ENCODE data around the gene ANKRD7.
"Not testable (repeated sequence)": the region's sequence is repeated elsewhere in the genome, so short reads cannot be mapped to it uniquely, and the experiment has no call there.

The ANKRD7 gene

GRCh38 chr7:118239014-118239413, 14.5 kb downstream of the ANKRD7 start:
- no peaks in the 10 kb centered on the region for H4K20me1 ChIP-seq (ENCODE audit: low read depth, low read length)
- H3K79me2 ChIP-seq (ENCODE audit: insufficient read depth, low read length): no peaks in the 10 kb centered on the region
- no peak overlapping the region for H3K4me2 ChIP-seq (ENCODE audit: low read depth, low read length, poor library complexity, severe bottlenecking)
- no peak overlapping the region for H2AFZ ChIP-seq (ENCODE audit: low read depth, low read length, severe bottlenecking)
- no peaks in the 10 kb centered on the region for H3K27me3 ChIP-seq (ENCODE audit: low read length)
- TF ChIP-seq EZH2phosphoT487 (conservative IDR thresholded peaks at IDR 0.05; ENCODE audit: low read length) (no peak), CTCF (IDR thresholded peaks at IDR 0.05; ENCODE audit: insufficient read depth, low read length, poor library complexity, severe bottlenecking) (no peak)
- H3K9ac ChIP-seq (ENCODE audit: low read length): no peak overlapping the region
- no peak overlapping the region for H3K27ac ChIP-seq (ENCODE audit: low read depth, low read length)
- H3F3A ChIP-seq (ENCODE audit: insufficient read depth): no peaks in the 10 kb centered on the region
- no peak overlapping the region for H3K4me3 ChIP-seq (ENCODE audit: insufficient read depth, low read length, poor library complexity, severe bottlenecking)
- H3K9me3 ChIP-seq (ENCODE audit: insufficient read depth, low read length): no peaks in the 10 kb centered on the region
- H3K9me2 ChIP-seq (replicated peaks; ENCODE audit: insufficient read depth, low read length): no peaks in the 10 kb centered on the region
- H3K36me3 ChIP-seq (ENCODE audit: low read length): no peaks in the 10 kb centered on the region; the same call in 1 of the 2 replicates

- not testable (repeated sequence) for H4K20me1 ChIP-seq (ENCODE audit: low read depth, low read length); H3F3A ChIP-seq (ENCODE audit: insufficient read depth); H3K4me3 ChIP-seq (ENCODE audit: insufficient read depth, low read length, poor library complexity, severe bottlenecking); H3K36me3 ChIP-seq (ENCODE audit: low read length); H3K27me3 ChIP-seq (ENCODE audit: low read length); H3K4me2 ChIP-seq (ENCODE audit: low read depth, low read length, poor library complexity, severe bottlenecking); H3K9me3 ChIP-seq (ENCODE audit: insufficient read depth, low read length); H3K9me2 ChIP-seq (replicated peaks; ENCODE audit: insufficient read depth, low read length); H3K9ac ChIP-seq (ENCODE audit: low read length); H3K79me2 ChIP-seq (ENCODE audit: insufficient read depth, low read length); H2AFZ ChIP-seq (ENCODE audit: low read depth, low read length, severe bottlenecking); H3K27ac ChIP-seq (ENCODE audit: low read depth, low read length)
Measured at GRCh38 chr7:118240320-118240719, 15.8 kb downstream of the ANKRD7 start.

- Histone ChIP-seq H3K27ac (ENCODE audit: low read depth, low read length) (no peak overlapping the region), H3K27me3 (ENCODE audit: low read length) (no peaks in the 10 kb centered on the region), H3K4me3 (ENCODE audit: insufficient read depth, low read length, poor library complexity, severe bottlenecking) (no peak overlapping the region), H3K79me2 (ENCODE audit: insufficient read depth, low read length) (no peaks in the 10 kb centered on the region), H3K9ac (ENCODE audit: low read length) (no peak overlapping the region), H4K20me1 (ENCODE audit: low read depth, low read length) (no peaks in the 10 kb centered on the region), H3K9me3 (ENCODE audit: insufficient read depth, low read length) (no peaks in the 10 kb centered on the region), H3F3A (ENCODE audit: insufficient read depth) (no peaks in the 10 kb centered on the region), H3K4me2 (ENCODE audit: low read depth, low read length, poor library complexity, severe bottlenecking) (no peak overlapping the region), H2AFZ (ENCODE audit: low read depth, low read length, severe bottlenecking) (no peak overlapping the region), H3K9me2 (replicated peaks; ENCODE audit: insufficient read depth, low read length) (no peaks in the 10 kb centered on the region), H3K36me3 (ENCODE audit: low read length) (no peaks in the 10 kb centered on the region; the same call in 1 of the 2 replicates)
- TF ChIP-seq CTCF (IDR thresholded peaks at IDR 0.05; ENCODE audit: insufficient read depth, low read length, poor library complexity, severe bottlenecking) (no peak), EZH2phosphoT487 (conservative IDR thresholded peaks at IDR 0.05; ENCODE audit: low read length) (no peak)
Measured at GRCh38 chr7:118243695-118244094, 19.2 kb downstream of the ANKRD7 start.

- no peak for TF ChIP-seq EZH2phosphoT487 (conservative IDR thresholded peaks at IDR 0.05; ENCODE audit: low read length)
- Histone ChIP-seq H3K9me2 (replicated peaks; ENCODE audit: insufficient read depth, low read length) (no peaks in the 10 kb centered on the region), H3K36me3 (ENCODE audit: low read length) (no peaks in the 10 kb centered on the region; the same call in 1 of the 2 replicates), H3K27ac (ENCODE audit: low read depth, low read length) (no peak overlapping the region), H3F3A (ENCODE audit: insufficient read depth) (no peaks in the 10 kb centered on the region; the same call in 1 of the 2 replicates), H4K20me1 (ENCODE audit: low read depth, low read length) (no peaks in the 10 kb centered on the region), H2AFZ (ENCODE audit: low read depth, low read length, severe bottlenecking) (no peak overlapping the region), H3K4me2 (ENCODE audit: low read depth, low read length, poor library complexity, severe bottlenecking) (no peak overlapping the region), H3K79me2 (ENCODE audit: insufficient read depth, low read length) (no peaks in the 10 kb centered on the region), H3K4me3 (ENCODE audit: insufficient read depth, low read length, poor library complexity, severe bottlenecking) (no peak overlapping the region), H3K9me3 (ENCODE audit: insufficient read depth, low read length) (no peaks in the 10 kb centered on the region), H3K9ac (ENCODE audit: low read length) (no peak overlapping the region), H3K27me3 (ENCODE audit: low read length) (no peaks in the 10 kb centered on the region)
Measured at GRCh38 chr7:118245267-118246040, 20.9 kb downstream of the ANKRD7 start.
